HepG2 (cell line): ENCODE data around the gene ERCC6L2. TPM values are rescaled to one million over a fixed set of nuclear protein-coding genes. Genes with fewer than 3 reads are reported as not detected.

Experiments
- DPF2 ChIP-seq: sonication (generic); formaldehyde crosslinking; IDR thresholded peaks from 2 replicates; pipeline ENCODE4 v1.4.0; 2020; ENCODE audit warnings: mild to moderate bottlenecking, low read depth, missing genetic modification reagents, borderline replicate concordance
- GFI1 ChIP-seq: sonication (generic); formaldehyde crosslinking; IDR thresholded peaks from 2 replicates; pipeline ENCODE4 v1.5.0; 2020; ENCODE audit warnings: missing genetic modification reagents, mild to moderate bottlenecking, borderline replicate concordance
- HNF4G ChIP-seq, 2 experiments: sonication (generic) in 1 of 2; formaldehyde crosslinking in 1 of 2; IDR thresholded peaks; 2 replicates each; pipeline versions ENCODE4 v1.4.0 to v1.6.1; 2011 to 2020; ENCODE audit warnings: borderline replicate concordance in 2 of 2, low read depth in 2 of 2, mild to moderate bottlenecking in 2 of 2, low read length in 1 of 2, missing genetic modification reagents in 1 of 2, moderate library complexity in 1 of 2
- MXI1 ChIP-seq: IDR thresholded peaks from 3 replicates; pipeline ENCODE4 v1.6.1; 2012; ENCODE audit warnings: low read depth, low read length, inconsistent platforms, borderline replicate concordance
- RFXAP ChIP-seq: sonication (generic); formaldehyde crosslinking; IDR thresholded peaks from 2 replicates; pipeline ENCODE4 v1.4.0; 2020; ENCODE audit warnings: missing genetic modification reagents, borderline replicate concordance
- RNF2 ChIP-seq: fragments of 450-650 bp; conservative IDR thresholded peaks from 2 replicates; pipeline ENCODE4 v1.6.1; 2016; ENCODE audit warnings: low read depth
- SKI ChIP-seq: fragments of 450-650 bp; IDR thresholded peaks from one replicate; pipeline ENCODE4 v1.6.1; 2018; ENCODE audit warnings: mild to moderate bottlenecking; ENCODE audit not compliant: partially characterized antibody
- SP2 ChIP-seq: sonication (generic); formaldehyde crosslinking; IDR thresholded peaks from 2 replicates; pipeline ENCODE4 v1.5.1; 2020; ENCODE audit warnings: mild to moderate bottlenecking, missing genetic modification reagents
- ZNF253 ChIP-seq: sonication (generic); formaldehyde crosslinking; IDR thresholded peaks from 2 replicates; pipeline ENCODE4 v1.8.0; 2022; ENCODE audit warnings: mild to moderate bottlenecking, missing genetic modification reagents, borderline replicate concordance
- ZNF335 ChIP-seq: sonication (generic); formaldehyde crosslinking; IDR thresholded peaks from 2 replicates; pipeline ENCODE4 v1.4.0; 2020; ENCODE audit warnings: missing genetic modification reagents
- ZNF672 ChIP-seq: sonication (generic); formaldehyde crosslinking; IDR thresholded peaks from 2 replicates; pipeline ENCODE4 v1.8.1; 2022; ENCODE audit warnings: missing genetic modification reagents
- ZNF775 ChIP-seq: sonication (generic); formaldehyde crosslinking; IDR thresholded peaks from 2 replicates; pipeline ENCODE4 v1.4.0; 2020; ENCODE audit warnings: missing genetic modification reagents, mild to moderate bottlenecking, moderate library complexity, borderline replicate concordance
- ZNF776 ChIP-seq: sonication (generic); formaldehyde crosslinking; IDR thresholded peaks from 2 replicates; pipeline ENCODE4 v1.4.0; 2020; ENCODE audit warnings: mild to moderate bottlenecking, missing genetic modification reagents
- ZSCAN30 ChIP-seq: sonication (generic); formaldehyde crosslinking; IDR thresholded peaks from 2 replicates; pipeline ENCODE4 v1.5.0; 2020; ENCODE audit warnings: mild to moderate bottlenecking, missing genetic modification reagents
- polyA plus RNA-seq, 8 experiments: library from polyadenylated mRNA; depleted of rRNA in 3 of 8; stranded (reverse) in 7 of 8; unstranded in 1 of 8; fragments of >200 nt; fragmentation: Illumina TruSeq in 4 of 8; extraction: Trizol in 4 of 8; gene quantifications; 2 replicates each; pipeline versions ENCODE4 v1.2.1 to v1.2.3, GENCODE V29; 2011 to 2016; ENCODE audit warnings: low read depth in 4 of 8, missing spikeins in 1 of 8, mixed read lengths in 1 of 8; ENCODE audit not compliant: insufficient read depth in 1 of 8
- total RNA-seq, 5 experiments: library from RNA; depleted of rRNA; stranded (reverse); fragments of >200 nt; fragmentation: Illumina TruSeq; extraction: Trizol; gene quantifications; 2 replicates each; pipeline ENCODE4 v1.2.3, GENCODE V29; 2016; ENCODE audit warnings: low read depth in 1 of 5
- TF ChIP-seq, protein P1 (sequence below): sonication (generic); formaldehyde crosslinking; IDR thresholded peaks from 2 replicates; pipeline ENCODE4 v1.5.1; 2020; ENCODE audit warnings: missing genetic modification reagents, mild to moderate bottlenecking, borderline replicate concordance
- TF ChIP-seq, protein P2 (sequence below): sonication (generic); formaldehyde crosslinking; IDR thresholded peaks from 2 replicates; pipeline ENCODE4 v1.5.0; 2020; ENCODE audit warnings: missing genetic modification reagents
- TF ChIP-seq, protein P3 (sequence below): sonication (generic); formaldehyde crosslinking; IDR thresholded peaks from 2 replicates; pipeline ENCODE4 v1.4.0; 2020; ENCODE audit warnings: missing genetic modification reagents
- TF ChIP-seq, protein P4 (sequence below): sonication (generic); formaldehyde crosslinking; IDR thresholded peaks from 2 replicates; pipeline ENCODE4 v1.5.0; 2020; ENCODE audit warnings: missing genetic modification reagents
- TF ChIP-seq, protein P5 (sequence below): IDR thresholded peaks from 2 replicates; pipeline ENCODE4 v1.6.1; 2018; ENCODE audit warnings: missing genetic modification reagents

ERCC6L2 gene
- total and polyA plus RNA-seq, 2 of the 13 experiments (the other 11 are each of a cell fraction or from before 2014, with no cell fraction given) = 13.4 to 45.9 TPM

DNA sequence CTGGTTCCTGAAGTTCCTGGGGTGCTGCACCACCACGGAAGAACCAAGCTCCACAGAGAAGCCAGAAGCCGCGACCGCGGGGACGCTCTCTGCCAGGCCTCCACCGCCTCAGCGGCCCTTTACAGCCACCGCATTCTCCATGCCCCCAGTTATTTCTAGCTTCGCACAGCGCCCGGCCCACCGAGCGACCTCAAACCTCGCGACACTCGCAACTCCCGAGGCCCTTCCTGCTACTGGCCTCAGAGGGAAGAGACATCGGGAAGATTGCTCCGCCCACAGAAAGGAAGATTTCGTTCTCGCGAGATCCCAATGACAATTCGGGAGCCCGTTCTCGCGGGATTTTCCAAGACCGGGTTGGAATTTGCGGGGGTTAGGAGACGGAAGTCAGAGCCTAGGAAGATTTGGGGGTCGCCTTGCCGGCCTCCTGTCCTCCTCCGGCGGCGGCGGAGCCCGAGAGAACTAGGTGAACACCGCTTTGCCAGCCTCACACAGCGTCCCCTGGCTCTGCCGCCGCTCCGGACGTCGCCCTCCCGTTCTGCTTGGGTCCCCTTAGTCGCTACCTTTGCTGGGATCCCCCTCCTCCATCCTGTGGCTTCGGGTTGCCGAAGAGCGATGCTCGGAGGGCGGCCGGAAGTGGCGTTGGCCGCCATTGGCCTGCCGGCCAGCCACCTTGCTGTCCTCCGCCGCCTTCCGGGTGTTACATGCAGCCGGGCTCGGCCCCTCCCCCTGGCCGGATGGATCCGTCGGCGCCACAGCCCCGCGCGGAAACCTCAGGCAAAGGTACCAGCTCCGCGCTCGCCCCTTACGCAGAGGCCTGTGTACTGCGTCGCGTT is at the start of gene ERCC6L2 (continued):
- TF ChIP-seq, protein P1, sequence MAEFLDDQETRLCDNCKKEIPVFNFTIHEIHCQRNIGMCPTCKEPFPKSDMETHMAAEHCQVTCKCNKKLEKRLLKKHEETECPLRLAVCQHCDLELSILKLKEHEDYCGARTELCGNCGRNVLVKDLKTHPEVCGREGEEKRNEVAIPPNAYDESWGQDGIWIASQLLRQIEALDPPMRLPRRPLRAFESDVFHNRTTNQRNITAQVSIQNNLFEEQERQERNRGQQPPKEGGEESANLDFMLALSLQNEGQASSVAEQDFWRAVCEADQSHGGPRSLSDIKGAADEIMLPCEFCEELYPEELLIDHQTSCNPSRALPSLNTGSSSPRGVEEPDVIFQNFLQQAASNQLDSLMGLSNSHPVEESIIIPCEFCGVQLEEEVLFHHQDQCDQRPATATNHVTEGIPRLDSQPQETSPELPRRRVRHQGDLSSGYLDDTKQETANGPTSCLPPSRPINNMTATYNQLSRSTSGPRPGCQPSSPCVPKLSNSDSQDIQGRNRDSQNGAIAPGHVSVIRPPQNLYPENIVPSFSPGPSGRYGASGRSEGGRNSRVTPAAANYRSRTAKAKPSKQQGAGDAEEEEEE (CRISPR knock-in tag) = peak; percentile 35; the same call in 1 of the 2 replicates
- TF ChIP-seq ZNF335 (CRISPR knock-in tag) (0 out of 2 replicates have a peak, but pooled peaks have one; percentile 44), SP2 (CRISPR knock-in tag) (peak; percentile 65), ZNF775 (CRISPR knock-in tag) (no peak), RNF2 (peak; percentile 88), ZSCAN30 (CRISPR knock-in tag) (0 out of 2 replicates have a peak, but pooled peaks have one; percentile 52), MXI1 (peak; percentile 91), HNF4G (IDR thresholded peaks at IDR 0.05; ENCODE audit: borderline replicate concordance, low read depth, low read length) (no peak), HNF4G (CRISPR knock-in tag; IDR thresholded peaks at IDR 0.05; ENCODE audit: borderline replicate concordance, low read depth) (peak; percentile 47; the same call in 1 of the 2 replicates), GFI1 (peak; percentile 67), ZNF253 (CRISPR knock-in tag) (peak; percentile 70; the same call in 1 of the 2 replicates), ZNF672 (CRISPR knock-in tag) (no peak), SKI (peak; percentile 43), RFXAP (peak; percentile 70; the same call in 1 of the 2 replicates), DPF2 (no peak), ZNF776 (peak; percentile 93)
- TF ChIP-seq, protein P2, sequence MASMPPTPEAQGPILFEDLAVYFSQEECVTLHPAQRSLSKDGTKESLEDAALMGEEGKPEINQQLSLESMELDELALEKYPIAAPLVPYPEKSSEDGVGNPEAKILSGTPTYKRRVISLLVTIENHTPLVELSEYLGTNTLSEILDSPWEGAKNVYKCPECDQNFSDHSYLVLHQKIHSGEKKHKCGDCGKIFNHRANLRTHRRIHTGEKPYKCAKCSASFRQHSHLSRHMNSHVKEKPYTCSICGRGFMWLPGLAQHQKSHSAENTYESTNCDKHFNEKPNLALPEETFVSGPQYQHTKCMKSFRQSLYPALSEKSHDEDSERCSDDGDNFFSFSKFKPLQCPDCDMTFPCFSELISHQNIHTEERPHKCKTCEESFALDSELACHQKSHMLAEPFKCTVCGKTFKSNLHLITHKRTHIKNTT = no peak
- TF ChIP-seq, protein P3, sequence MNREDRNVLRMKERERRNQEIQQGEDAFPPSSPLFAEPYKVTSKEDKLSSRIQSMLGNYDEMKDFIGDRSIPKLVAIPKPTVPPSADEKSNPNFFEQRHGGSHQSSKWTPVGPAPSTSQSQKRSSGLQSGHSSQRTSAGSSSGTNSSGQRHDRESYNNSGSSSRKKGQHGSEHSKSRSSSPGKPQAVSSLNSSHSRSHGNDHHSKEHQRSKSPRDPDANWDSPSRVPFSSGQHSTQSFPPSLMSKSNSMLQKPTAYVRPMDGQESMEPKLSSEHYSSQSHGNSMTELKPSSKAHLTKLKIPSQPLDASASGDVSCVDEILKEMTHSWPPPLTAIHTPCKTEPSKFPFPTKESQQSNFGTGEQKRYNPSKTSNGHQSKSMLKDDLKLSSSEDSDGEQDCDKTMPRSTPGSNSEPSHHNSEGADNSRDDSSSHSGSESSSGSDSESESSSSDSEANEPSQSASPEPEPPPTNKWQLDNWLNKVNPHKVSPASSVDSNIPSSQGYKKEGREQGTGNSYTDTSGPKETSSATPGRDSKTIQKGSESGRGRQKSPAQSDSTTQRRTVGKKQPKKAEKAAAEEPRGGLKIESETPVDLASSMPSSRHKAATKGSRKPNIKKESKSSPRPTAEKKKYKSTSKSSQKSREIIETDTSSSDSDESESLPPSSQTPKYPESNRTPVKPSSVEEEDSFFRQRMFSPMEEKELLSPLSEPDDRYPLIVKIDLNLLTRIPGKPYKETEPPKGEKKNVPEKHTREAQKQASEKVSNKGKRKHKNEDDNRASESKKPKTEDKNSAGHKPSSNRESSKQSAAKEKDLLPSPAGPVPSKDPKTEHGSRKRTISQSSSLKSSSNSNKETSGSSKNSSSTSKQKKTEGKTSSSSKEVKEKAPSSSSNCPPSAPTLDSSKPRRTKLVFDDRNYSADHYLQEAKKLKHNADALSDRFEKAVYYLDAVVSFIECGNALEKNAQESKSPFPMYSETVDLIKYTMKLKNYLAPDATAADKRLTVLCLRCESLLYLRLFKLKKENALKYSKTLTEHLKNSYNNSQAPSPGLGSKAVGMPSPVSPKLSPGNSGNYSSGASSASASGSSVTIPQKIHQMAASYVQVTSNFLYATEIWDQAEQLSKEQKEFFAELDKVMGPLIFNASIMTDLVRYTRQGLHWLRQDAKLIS = no peak
- TF ChIP-seq, protein P4, sequence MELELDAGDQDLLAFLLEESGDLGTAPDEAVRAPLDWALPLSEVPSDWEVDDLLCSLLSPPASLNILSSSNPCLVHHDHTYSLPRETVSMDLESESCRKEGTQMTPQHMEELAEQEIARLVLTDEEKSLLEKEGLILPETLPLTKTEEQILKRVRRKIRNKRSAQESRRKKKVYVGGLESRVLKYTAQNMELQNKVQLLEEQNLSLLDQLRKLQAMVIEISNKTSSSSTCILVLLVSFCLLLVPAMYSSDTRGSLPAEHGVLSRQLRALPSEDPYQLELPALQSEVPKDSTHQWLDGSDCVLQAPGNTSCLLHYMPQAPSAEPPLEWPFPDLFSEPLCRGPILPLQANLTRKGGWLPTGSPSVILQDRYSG (CRISPR knock-in tag) = peak; percentile 64; the same call in 1 of the 2 replicates
- TF ChIP-seq, protein P5, sequence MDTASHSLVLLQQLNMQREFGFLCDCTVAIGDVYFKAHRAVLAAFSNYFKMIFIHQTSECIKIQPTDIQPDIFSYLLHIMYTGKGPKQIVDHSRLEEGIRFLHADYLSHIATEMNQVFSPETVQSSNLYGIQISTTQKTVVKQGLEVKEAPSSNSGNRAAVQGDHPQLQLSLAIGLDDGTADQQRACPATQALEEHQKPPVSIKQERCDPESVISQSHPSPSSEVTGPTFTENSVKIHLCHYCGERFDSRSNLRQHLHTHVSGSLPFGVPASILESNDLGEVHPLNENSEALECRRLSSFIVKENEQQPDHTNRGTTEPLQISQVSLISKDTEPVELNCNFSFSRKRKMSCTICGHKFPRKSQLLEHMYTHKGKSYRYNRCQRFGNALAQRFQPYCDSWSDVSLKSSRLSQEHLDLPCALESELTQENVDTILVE = peak; percentile 94; the same call in 1 of the 2 replicates
